Osteocyte (in vitro differentiated cells): ENCODE measurements around the gene IL25. TPM values are rescaled to one million over a fixed set of nuclear protein-coding genes. Genes with fewer than 3 reads are reported as not detected.

Experiments
- DNase-seq: peaks from one replicate; pipeline ENCODE4 v3.0.0; 2021; ENCODE audit warnings: mixed read lengths; ENCODE audit not compliant: unreplicated experiment; ENCODE audit errors: extremely low spot score
- H3K27ac Mint-ChIP-seq: one replicate; pipeline ENCODE4 v1.8.0; 2021; ENCODE audit warnings: mild to moderate bottlenecking, mixed read lengths; ENCODE audit not compliant: unreplicated experiment
- H3K27me3 Mint-ChIP-seq: one replicate; pipeline ENCODE4 v1.8.0; 2021; ENCODE audit warnings: mixed read lengths; ENCODE audit not compliant: unreplicated experiment
- H3K36me3 Mint-ChIP-seq: one replicate; pipeline ENCODE4 v1.8.0; 2021; ENCODE audit warnings: mixed read lengths; ENCODE audit not compliant: unreplicated experiment
- H3K4me1 Mint-ChIP-seq: one replicate; pipeline ENCODE4 v1.8.0; 2021; ENCODE audit warnings: mixed read lengths; ENCODE audit not compliant: unreplicated experiment
- H3K4me3 Mint-ChIP-seq: one replicate; pipeline ENCODE4 v1.8.0; 2021; ENCODE audit warnings: mild to moderate bottlenecking, moderate library complexity, mixed read lengths; ENCODE audit not compliant: unreplicated experiment
- H3K9me3 Mint-ChIP-seq: one replicate; pipeline ENCODE4 v1.8.0; 2021; ENCODE audit warnings: mixed read lengths; ENCODE audit not compliant: unreplicated experiment
- CTCF ChIP-seq: fragments of 200-600 bp; sonication (generic); IDR thresholded peaks from 2 replicates; pipeline ENCODE4 v1.5.0; 2021; ENCODE audit warnings: antibody characterized with exemption, mild to moderate bottlenecking, moderate library complexity
- total RNA-seq: library from RNA; stranded (reverse); gene quantifications from 2 replicates; pipeline ENCODE4 v1.2.1, GENCODE V29; 2021

IL25 gene
- total RNA-seq, 1 donor from 2014 or later = not detected

DNA sequence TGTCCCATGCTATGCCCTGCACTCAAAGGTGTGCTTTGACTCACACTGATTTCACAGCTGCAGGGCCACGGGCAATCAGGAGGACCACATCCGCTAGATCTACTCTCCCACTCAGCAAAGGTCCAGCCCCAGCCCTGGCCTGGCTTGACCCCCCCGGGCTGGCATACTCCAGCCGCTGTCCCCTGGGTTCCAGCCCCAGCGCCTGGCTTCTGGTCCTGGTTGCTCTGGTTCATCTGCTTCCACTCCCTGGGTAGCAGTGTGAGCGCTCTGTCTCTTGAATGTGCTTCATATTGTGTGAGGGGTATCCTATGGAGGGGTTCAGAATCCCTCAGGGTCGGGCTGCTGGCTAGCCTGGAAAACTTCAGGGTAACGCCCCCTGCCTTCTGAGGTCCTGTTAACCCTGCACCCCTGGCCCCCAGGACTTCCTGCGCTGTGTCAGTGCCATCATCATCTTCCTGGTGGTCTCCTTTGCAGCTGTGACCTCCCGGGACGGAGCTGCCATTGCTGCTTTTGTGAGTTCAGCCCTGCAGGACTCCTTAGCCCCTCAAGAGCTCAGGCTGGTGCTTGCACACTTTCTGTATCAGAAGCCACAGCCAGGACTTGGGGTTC, 6.1 kb downstream of the IL25 start:
- Mint-ChIP-seq H3K9me3 (no peaks in the 10 kb centered on the region), H3K4me3 (no peak overlapping the region), H3K36me3 (no peaks in the 10 kb centered on the region), H3K27ac (no peak overlapping the region), H3K27me3 (peaks cover 23% of the 10 kb centered on the region), H3K4me1 (peaks cover 4% of the 10 kb centered on the region)
- DNase-seq = no peak
- TF ChIP-seq CTCF = no peak

- Mint-ChIP-seq H3K27ac (no peak overlapping the region), H3K9me3 (no peaks in the 10 kb centered on the region), H3K4me1 (peaks cover 4% of the 10 kb centered on the region), H3K36me3 (no peaks in the 10 kb centered on the region), H3K4me3 (no peak overlapping the region), H3K27me3 (peaks cover 28% of the 10 kb centered on the region)
- DNase-seq = no peak
- peak; percentile 91 for TF ChIP-seq CTCF
Measured at GRCh38 chr14:23379366-23380196, 7.0 kb downstream of the IL25 start.

DNA sequence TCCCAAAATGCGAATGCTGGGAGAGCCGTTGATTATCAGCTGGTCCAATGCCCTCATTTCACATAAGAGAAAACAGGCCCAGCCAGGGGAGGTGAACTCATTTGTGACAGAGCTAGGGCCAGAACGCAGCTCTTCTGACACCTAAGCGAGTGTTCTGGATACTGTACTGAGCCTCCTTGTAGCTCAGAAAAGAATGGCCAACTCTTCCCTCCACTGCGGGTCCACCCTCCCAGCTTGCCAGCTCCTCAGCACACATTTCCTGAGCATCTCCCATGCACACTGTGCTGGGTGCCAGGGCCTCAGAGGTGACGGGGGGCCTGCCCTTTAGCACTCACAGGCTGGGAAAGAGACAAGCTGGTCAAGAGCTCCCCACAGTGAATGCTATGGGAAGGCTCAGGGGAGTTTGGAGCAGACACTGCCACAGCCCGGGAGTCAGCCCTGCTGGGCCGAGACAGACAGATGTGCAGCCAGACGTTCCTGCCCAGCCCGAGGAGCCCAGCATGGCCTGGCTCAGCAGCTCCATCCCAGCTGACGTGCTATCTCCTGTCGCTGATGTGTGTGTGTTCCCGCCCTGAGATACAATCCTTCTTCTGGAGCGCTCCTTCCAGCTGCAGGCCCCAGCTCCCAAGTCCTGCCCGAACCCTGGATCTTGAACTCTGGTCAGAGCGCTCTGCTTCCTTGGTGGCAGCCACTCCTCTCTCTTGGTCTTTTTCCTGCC, 7.7 kb downstream of the IL25 start:
- no peaks in the 10 kb centered on the region for H3K9me3 Mint-ChIP-seq
- H3K4me1 Mint-ChIP-seq = peaks cover 4% of the 10 kb centered on the region
- peak; percentile 0 for TF ChIP-seq CTCF
- no peak overlapping the region for H3K4me3 Mint-ChIP-seq
- no peak overlapping the region for H3K27ac Mint-ChIP-seq
- DNase-seq = no peak
- H3K36me3 Mint-ChIP-seq = no peaks in the 10 kb centered on the region
- H3K27me3 Mint-ChIP-seq = peaks cover 34% of the 10 kb centered on the region

DNA sequence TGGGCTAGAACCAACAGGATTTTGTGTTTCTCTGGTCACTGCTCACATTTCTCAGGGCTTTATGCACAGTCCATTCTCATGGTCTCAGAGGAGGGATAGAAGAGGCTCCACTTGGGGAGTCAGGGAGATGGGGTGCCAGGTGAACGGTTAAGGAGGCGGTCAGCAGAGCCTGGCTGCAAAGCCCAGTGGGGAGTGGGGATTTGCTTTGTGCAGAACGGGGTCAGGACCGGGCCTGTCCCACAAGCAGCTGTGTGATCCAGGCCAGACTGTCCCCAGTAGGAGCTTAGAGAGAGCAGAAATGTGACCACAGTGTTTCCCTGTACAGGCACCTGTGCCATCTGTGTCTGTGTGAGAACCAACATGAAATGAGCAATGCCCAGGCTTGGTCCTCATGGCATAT, 8.4 kb downstream of the IL25 start:
- Mint-ChIP-seq H3K4me1 (peaks cover 4% of the 10 kb centered on the region), H3K9me3 (no peaks in the 10 kb centered on the region), H3K27me3 (peaks cover 34% of the 10 kb centered on the region), H3K4me3 (no peak overlapping the region), H3K27ac (no peak overlapping the region), H3K36me3 (no peaks in the 10 kb centered on the region)
- no peak for TF ChIP-seq CTCF
- no peak for DNase-seq

- peaks cover 2% of the 10 kb centered on the region for H3K4me1 Mint-ChIP-seq
Measured at GRCh38 chr14:23381871-23382270, 9.3 kb downstream of the IL25 start.

More at GRCh38 chr14:23381871-23382270, 9.3 kb downstream of the IL25 start:
- DNase-seq = no peak
- Mint-ChIP-seq H3K36me3 (no peaks in the 10 kb centered on the region), H3K9me3 (no peaks in the 10 kb centered on the region), H3K4me3 (no peak overlapping the region), H3K27ac (no peak overlapping the region), H3K27me3 (peaks cover 34% of the 10 kb centered on the region)
- TF ChIP-seq CTCF = no peak
